ENCODE measurements around the gene PTPN23. TPM values are rescaled to one million over a fixed set of nuclear protein-coding genes. Genes with fewer than 3 reads are reported as not detected.

Gene PTPN23
- total RNA-seq, 4 donors from 2014 or later: 30.8 to 277 (median 90.7) TPM

DNA sequence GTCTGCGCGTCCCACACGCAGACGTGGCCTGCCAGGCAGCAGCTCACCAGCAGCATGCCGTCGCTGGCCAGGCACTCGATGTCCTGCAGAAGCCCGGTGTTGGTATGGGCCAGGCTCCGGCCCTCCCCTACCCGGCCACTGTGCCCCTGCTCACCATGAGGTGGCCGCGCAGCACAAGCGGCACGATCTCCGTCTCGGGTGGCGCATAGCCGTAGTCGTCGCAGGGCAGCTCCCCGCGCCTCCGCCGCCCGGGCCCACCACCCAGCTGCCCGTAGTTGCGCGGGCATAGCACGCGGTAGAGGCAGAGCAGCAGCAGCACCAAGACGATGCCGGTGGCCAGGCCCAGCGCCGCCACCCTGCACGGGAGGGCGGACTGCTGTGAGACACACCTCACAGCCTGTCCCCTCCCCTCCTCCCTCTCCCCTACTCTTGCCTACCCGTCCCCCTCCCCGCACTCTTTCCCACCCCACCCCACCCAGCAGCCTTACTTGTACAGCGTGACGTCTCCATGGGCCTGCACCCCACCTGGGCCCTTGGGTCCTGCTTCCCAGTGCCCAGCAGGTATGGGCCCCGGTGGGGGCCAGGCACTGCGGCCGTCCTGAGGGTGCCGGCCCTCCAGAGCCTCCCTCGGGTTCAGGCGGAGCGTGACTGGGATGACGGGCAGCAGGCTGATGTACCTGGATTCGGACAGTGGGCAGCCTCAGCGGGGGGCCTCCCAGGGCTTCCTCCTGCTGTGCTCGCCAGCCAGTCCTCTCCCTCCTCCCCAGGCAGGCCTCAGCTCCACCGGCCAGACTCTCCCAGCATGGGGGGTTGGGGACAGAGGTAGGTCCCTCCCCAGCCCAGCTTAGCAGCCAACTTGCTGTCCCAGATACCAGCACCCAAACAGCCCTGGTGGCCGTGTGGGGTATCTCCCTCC, 37.6 kb downstream of the PTPN23 start:
- Histone ChIP-seq H3K4me1 (peaks cover 0 to 35% (median 11%) of the 10 kb centered on the region in 4 donors), H3K4me3 (no peak overlapping the region), H3K36me3 (peaks cover 3 to 87% (median 9%) of the 10 kb centered on the region in 3 donors), H3K9me3 (no peaks in the 10 kb centered on the region), H3K27ac (no peak overlapping the region), H3K27me3 (no peaks in the 10 kb centered on the region)
- WGBS, 2 donors: 88 to 93% methylated on average over 52 to 53 of the region's 53 CpGs
- DNase-seq (ENCODE audit: low spot score in 2 of 2): no peak
- TF ChIP-seq EP300 (IDR thresholded peaks at IDR 0.05) (no peak), POLR2A (IDR thresholded peaks at IDR 0.05) (no peak)
- TF ChIP-seq, protein P1, sequence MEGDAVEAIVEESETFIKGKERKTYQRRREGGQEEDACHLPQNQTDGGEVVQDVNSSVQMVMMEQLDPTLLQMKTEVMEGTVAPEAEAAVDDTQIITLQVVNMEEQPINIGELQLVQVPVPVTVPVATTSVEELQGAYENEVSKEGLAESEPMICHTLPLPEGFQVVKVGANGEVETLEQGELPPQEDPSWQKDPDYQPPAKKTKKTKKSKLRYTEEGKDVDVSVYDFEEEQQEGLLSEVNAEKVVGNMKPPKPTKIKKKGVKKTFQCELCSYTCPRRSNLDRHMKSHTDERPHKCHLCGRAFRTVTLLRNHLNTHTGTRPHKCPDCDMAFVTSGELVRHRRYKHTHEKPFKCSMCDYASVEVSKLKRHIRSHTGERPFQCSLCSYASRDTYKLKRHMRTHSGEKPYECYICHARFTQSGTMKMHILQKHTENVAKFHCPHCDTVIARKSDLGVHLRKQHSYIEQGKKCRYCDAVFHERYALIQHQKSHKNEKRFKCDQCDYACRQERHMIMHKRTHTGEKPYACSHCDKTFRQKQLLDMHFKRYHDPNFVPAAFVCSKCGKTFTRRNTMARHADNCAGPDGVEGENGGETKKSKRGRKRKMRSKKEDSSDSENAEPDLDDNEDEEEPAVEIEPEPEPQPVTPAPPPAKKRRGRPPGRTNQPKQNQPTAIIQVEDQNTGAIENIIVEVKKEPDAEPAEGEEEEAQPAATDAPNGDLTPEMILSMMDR (IDR thresholded peaks at IDR 0.05): no peak

DNA sequence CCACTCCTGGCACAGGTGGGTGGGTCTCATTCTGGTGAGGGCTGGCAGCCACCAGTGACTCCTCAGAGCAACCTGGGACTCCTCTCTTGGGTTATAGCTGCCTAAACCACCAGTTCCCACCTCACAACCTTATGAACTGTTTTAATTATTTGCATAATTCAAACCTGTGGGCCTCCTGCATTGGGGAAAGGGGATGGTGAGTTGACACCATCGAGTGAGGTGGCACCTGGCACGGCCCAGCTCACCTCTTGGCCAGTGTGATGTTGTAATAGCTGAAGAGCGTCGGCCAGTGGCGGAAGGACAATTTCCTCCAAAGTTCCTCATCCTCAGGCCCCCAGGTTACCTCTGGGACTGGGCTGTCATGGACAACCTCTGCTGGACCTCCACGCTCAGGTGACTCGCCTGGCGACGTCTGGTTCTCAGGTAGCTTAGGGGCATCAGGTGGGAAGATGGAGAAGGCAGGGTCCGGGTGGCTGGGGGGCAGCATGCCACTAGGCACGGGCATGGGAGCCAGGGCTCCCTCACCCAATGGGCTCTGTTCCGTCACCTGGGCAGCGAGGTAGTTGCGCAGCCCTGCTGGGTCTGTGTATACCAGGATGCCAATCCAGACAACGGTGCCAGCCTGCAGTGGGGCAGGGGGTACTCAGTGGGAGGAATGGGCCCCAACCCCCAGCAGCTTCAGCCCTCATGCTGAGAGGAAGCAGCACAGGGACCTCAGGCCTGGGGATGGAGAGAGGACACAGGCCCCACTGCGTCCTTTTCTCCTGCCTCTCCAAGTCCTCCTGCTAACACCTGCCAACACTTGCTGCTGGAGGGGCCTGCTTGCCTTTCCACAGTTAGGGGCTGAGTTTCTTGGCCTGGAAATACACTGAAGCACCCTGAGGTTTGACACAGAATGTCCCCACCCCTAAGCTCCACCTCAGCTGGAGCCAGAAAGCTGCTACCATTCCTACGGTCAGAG, 38.5 kb downstream of the PTPN23 start:
- Histone ChIP-seq H3K4me3 (no peak overlapping the region), H3K4me1 (peaks cover 0 to 29% (median 11%) of the 10 kb centered on the region in 4 donors), H3K27me3 (no peaks in the 10 kb centered on the region), H3K36me3 (peaks cover 3 to 87% (median 9%) of the 10 kb centered on the region in 3 donors), H3K27ac (no peak overlapping the region), H3K9me3 (no peaks in the 10 kb centered on the region)
- TF ChIP-seq, protein P1 (IDR thresholded peaks at IDR 0.05): no peak
- TF ChIP-seq EP300 (IDR thresholded peaks at IDR 0.05) (no peak), POLR2A (IDR thresholded peaks at IDR 0.05) (no peak)
- 94 to 97% methylated on average over 16 to 17 of the region's 17 CpGs for WGBS, 2 donors
- DNase-seq (ENCODE audit: low spot score in 2 of 2): no peak

DNA sequence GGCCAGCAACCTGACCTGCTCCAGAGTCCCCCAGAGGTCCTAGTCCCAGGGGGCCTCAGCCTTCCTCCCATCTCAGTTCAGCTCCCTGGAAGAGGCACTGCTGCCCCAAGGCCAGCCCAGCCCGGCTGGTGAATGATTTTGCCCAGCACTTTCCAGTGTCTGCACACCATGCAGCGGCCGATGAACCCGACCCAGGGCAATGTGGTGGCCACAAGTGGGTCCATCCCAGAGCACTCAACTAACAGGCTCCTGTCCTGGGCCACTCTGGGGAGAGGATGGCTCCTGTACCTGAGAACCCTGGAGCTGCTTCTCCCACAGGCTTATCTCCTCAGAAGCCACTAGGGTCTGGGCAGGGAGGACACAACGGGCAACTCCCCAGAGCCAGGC, 39.2 kb downstream of the PTPN23 start:
- 95% methylated on average over 3 to 5 of the region's 5 CpGs for WGBS, 2 donors
- peaks cover 3 to 87% (median 9%) of the 10 kb centered on the region in 3 donors for H3K36me3 ChIP-seq

DNA sequence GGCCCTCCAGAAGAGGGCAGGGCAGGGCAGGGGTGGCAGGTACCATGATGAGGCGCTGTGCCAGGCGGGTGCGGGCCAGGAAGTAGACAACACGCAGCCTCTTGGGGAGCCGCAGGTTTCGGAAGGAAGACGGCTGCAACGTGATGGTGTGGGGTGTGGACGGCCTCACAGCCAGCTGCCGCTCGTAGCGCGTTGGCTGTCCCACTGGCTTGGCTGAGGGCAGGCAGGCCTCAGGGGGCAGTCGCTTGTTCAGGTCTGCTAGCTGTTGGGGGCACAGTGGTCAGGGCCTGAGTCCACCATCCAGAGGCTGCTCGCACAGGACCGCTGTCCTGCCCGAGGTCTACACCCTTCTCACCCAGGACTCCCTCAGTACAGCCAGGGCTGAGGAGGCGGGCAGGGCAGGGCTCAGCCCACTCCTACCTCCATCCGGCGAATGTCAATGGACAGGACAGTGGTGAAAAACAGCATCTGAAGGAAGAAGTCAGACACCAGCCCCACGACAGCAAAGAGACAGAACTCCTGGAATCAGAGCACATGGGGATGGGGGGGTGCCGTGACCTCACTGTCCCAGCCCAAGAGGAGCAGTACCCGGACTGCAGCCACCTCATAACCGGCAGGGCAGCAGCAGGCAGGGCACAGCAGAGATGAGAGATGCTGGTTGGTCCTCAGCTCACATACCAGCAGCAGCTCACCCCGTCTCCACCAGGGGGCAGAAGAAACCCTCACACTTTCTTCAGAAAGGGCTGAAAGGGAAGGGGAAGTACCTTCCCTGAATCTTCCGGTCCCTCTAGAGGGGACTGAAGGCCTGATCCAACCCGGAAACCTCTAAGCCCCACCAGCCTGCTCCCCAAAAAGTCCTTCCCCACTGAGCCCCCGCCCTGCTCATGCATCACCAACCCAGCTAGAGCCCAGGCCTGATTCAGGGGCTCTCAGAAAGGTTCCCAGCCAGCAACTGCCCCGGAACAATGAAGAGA, 40.0 kb downstream of the PTPN23 start:
- H3K9me3 ChIP-seq: no peaks in the 10 kb centered on the region
- peak; percentile 88 to 94 for DNase-seq (ENCODE audit: low spot score in 2 of 2)
- TF ChIP-seq, protein P1 (IDR thresholded peaks at IDR 0.05): peak; percentile 91 to 96 (median 92)
- TF ChIP-seq POLR2A (IDR thresholded peaks at IDR 0.05) (no peak), EP300 (IDR thresholded peaks at IDR 0.05) (peak in 1 of 2 donors; percentile 29)
- peak overlapping the region in 3 of 4 donors; percentile 80 to 88 (median 82) for H3K27ac ChIP-seq
- 67 to 73% methylated on average over 20 to 26 of the region's 29 CpGs for WGBS, 2 donors
- peaks cover 0 to 20% (median 11%) of the 10 kb centered on the region in 4 donors for H3K4me1 ChIP-seq
- no peaks in the 10 kb centered on the region for H3K27me3 ChIP-seq
- peaks cover 3 to 87% (median 11%) of the 10 kb centered on the region in 3 donors for H3K36me3 ChIP-seq
- no peak overlapping the region for H3K4me3 ChIP-seq

More for the DNA sequence above, 39.2 kb downstream of the PTPN23 start:
- TF ChIP-seq, protein P1 (IDR thresholded peaks at IDR 0.05): no peak
- TF ChIP-seq EP300 (IDR thresholded peaks at IDR 0.05) (no peak), POLR2A (IDR thresholded peaks at IDR 0.05) (no peak)
- Histone ChIP-seq H3K27me3 (no peaks in the 10 kb centered on the region), H3K4me1 (peaks cover 0 to 22% (median 11%) of the 10 kb centered on the region in 4 donors), H3K27ac (no peak overlapping the region), H3K4me3 (no peak overlapping the region), H3K9me3 (no peaks in the 10 kb centered on the region)
- no peak for DNase-seq (ENCODE audit: low spot score in 2 of 2)

All from tibial nerve (tissue), 4 donors.